ENCODE results near the gene KRTAP10-4.
A peak's percentile ranks its signal among the peaks of the same experiment; 100 is the strongest.
"Not testable (repeated sequence)": the region's sequence is repeated elsewhere in the genome, so short reads cannot be mapped to it uniquely, and the experiment has no call there.

Gene KRTAP10-4

DNA sequence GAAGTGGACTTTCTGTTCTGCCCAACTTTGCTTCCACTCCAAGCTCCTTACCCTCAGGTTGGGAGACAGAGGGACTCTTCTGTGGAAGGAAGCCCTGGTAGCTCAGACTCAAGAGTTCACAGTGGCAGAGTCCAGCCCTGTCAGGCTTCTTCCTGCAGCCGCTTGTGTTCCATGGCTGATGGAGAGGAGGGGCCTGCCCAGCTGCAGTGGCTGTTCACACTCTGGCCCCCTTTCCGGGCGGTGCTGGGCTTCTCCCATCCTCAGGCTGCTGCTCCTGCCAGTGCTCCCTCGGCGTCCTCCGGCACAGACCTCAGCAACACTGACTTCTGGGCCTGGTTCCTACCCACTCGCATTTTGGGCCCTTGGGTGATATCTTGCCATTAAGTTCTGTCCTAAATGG is 37.6 kb upstream of the KRTAP10-4 start:
- no peak for DNase-seq

- DNase-seq, result no peak
Measured at GRCh38 chr21:44537930-44538911, 35.3 kb upstream of the KRTAP10-4 start.

- no peak for DNase-seq
Measured at GRCh38 chr21:44539046-44539445, 34.5 kb upstream of the KRTAP10-4 start.

GRCh38 chr21:44539991-44540666 is 33.4 kb upstream of the KRTAP10-4 start, which contains the start of gene KRTAP10-1:
TSS of gene KRTAP10-1 (minus strand) at chr21:44540195. CDS start at chr21:44540150, 45 bp downstream.
- no peak for DNase-seq

GRCh38 chr21:44540741-44541288 is 32.7 kb upstream of the KRTAP10-4 start:
- no peak for DNase-seq

DNA sequence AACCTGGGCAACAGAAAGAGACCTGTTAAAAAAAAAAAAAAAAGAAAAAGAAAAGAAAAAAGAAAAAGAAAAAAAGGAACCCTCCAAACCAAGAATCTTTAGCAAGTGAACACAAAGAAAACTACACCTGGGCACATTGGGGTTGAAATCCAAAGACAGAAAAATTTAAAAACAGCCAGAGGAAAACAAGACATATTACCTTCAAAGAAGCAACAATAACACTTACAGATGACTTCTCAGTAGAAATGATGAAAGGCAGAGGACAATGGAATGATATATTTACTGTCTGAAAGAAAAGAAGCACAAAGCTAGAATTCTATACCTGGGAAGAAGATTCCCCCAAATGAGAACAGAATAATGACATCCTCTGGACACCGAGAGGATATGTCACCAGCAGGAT is 30.8 kb upstream of the KRTAP10-4 start:
- DNase-seq, result no peak

DNA sequence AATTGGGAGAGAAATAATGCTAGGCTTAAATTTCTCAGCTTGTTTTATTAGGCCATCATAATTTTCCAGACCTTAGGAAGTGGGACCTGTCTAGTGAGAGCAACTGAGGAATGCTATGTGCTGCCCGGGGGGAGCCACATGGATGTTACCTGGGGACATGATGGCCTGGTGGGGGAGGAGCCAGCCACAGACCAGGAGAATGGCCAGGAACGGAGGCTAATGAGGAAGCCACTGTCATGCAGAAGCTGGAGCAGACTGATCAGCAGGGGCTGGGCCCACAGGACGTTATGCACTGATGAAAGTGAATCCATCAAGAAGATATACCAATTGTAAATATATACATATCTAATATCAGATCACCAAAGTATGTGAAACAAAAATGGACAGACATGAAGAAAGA is 29.0 kb upstream of the KRTAP10-4 start:
- DNase-seq, result no peak

GRCh38 chr21:44547656-44548331 is 25.7 kb upstream of the KRTAP10-4 start:
- DNase-seq, result peak; percentile 45

DNA sequence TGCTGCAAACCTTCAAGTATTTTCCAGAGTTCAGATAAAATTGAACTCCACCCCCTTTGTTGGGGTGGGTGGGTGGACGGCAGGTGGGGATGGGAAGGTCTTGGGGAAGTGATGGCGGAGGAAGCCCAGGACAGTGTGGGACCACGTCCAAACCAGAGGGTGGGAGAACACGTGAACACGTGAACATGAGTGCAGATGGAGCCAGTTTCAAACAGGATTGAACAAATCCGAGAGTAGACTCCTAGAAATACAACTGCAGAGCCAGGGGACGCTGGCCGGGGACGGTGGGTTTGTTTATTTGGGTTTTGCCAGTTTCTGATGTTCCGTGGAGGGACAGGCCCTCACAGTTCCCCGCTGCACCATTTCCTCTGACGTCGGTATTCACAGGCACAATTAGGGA is 25.1 kb upstream of the KRTAP10-4 start:
- DNase-seq, result no peak

DNA sequence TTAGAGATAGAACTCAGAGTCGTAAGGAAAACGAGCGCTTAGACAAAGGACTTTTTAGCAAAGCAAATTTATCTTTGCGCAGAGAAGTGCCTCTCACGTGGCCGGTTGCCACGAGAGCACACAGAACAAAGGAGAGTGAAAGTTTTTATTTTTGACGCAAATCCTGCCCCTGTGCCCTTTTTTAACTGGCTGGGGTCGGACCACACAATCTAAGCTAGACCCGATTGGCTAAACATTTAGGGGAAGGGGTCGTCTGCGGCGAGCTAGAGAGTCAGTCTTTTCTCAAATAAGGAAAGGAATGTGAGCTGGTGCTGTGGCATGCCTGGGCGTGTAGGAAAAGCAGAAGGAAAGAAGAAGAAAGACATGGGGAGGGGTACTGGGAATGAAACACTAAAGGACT is 24.6 kb upstream of the KRTAP10-4 start:
- DNase-seq, result no peak

DNA sequence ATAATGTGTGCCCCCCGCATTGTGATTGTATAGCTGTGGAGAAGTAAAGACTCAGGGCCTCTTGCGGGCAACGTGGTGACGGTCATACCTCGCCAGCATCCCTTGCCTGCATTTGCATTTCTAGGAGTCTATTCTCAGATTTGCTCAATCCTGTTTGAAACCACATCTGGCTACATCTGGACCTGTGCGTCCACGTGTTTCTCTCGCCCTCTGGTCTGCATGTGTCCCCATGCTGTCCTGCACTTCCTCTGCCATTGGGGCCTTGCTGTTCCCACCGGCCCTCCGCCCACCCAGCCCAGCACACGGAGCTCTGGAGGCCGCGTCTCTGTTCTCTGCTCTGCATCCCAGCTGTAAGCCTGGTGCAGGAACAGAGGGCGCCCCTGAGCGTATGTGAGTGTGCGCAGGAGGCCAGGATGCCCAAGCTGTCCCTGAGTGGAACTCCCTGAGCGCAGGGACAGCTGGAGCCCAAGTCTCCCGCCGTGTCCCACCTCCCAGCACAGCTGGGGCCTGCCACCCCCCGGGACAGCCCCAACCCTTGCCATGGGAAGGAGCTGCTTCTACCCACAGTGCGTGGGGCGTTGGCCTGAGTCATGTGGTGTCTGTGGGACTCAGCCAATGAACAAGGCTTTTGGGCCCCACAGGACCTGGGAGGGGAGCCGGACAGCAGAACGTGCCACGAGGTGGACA is 23.9 kb upstream of the KRTAP10-4 start:
- DNase-seq, result no peak

DNA sequence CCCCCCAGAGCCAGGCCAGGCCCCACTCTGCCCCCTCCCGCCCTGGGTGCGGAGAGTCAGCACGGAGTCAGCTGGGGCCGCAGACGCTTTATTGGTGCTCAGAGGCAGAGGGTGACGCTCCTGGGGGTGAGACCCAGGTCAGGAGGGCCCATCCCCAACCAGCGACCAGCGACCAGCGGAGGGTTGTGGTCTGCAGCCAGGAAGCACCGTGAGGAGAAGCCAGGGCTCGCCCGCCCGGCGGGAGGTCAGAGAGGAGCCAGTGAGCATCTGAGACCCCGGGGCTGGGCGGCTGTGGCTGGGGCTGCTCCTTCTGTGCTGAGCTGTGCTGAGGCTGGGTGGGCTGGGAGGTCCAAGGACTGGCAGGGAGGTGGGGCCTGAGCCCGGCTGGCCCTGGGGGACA is 23.2 kb upstream of the KRTAP10-4 start:
- not testable (repeated sequence) for DNase-seq

- no peak for DNase-seq
Measured at GRCh38 chr21:44550807-44551206, 22.7 kb upstream of the KRTAP10-4 start.

- no peak for DNase-seq
Measured at GRCh38 chr21:44551340-44551961, 22.1 kb upstream of the KRTAP10-4 start, which contains the start of gene KRTAP10-2. TSS of gene KRTAP10-2 (minus strand) at chr21:44551505. CDS start at chr21:44551458, 47 bp downstream.

- DNase-seq, result no peak
Measured at GRCh38 chr21:44552136-44552535, 21.4 kb upstream of the KRTAP10-4 start.

GRCh38 chr21:44552681-44553080 is 20.8 kb upstream of the KRTAP10-4 start:
- DNase-seq, result no peak

DNA sequence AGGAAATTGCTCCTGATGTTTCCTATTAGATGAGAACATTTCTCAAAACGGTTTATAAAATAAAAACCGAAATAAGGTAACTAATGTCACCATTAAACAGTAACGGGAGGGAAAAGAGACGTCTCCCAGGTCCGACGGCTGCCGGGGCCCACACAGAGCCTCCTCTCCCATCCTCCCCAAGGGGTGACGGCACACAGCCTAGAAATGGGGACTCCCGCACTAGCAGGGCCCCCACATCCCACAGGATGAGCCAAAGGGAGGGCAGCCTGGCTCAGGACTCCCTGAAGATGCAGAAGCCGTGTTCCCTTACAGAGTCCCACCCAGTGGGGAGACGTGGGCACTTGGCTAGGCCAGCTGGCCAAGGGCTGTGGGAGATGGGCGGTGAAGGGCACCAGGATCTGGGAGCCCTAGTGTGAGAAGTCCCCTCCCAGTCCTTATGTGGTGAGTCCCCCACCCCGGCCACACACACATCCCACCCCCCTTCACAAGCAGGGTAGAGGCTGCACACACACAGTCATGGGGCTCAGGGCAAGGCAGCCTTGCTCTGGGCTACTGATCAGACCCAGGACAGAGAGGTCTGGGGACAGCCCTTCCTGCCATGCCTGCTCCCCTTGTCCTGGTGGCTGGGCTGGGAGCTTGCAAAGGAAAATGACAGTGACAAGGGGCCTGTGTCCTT is 18.2 kb upstream of the KRTAP10-4 start:
- DNase-seq, result no peak

GRCh38 chr21:44556879-44557278 is 16.6 kb upstream of the KRTAP10-4 start:
- no peak for DNase-seq

- DNase-seq, result no peak
Measured at GRCh38 chr21:44557491-44558328, 15.8 kb upstream of the KRTAP10-4 start.

- not testable (repeated sequence) for DNase-seq
Measured at GRCh38 chr21:44558329-44558675, 15.2 kb upstream of the KRTAP10-4 start.

All from CD4-positive, alpha-beta T cell treated with Interleukin-4 for 4 hours (primary cell).